ENCODE measurements around the gene SDSL.

SDSL gene

GRCh38 chr12:113475451-113476175, 53.4 kb downstream of the SDSL start:
- Histone ChIP-seq H3K4me1 (ENCODE audit: control insufficient read depth, insufficient read depth, low read length) (peaks cover 12% of the 10 kb centered on the region), H3K36me3 (ENCODE audit: control insufficient read depth, insufficient read depth, low read length) (no peaks in the 10 kb centered on the region), H3K9ac (ENCODE audit: low read depth, low read length) (no peak overlapping the region), H3K9me3 (ENCODE audit: control insufficient read depth, insufficient read depth, low read length) (no peaks in the 10 kb centered on the region), H3K4me3 (ENCODE audit: low read depth, low read length) (peak overlapping the region; percentile 32), H3K27me3 (ENCODE audit: control insufficient read depth, insufficient read depth, low read length) (peaks cover 92% of the 10 kb centered on the region)

- H3K4me3 ChIP-seq (ENCODE audit: low read depth, low read length) = peak overlapping the region; percentile 26
- no peak overlapping the region for H3K9ac ChIP-seq (ENCODE audit: low read depth, low read length)
- no peaks in the 10 kb centered on the region for H3K9me3 ChIP-seq (ENCODE audit: control insufficient read depth, insufficient read depth, low read length)
- H3K4me1 ChIP-seq (ENCODE audit: control insufficient read depth, insufficient read depth, low read length) = peaks cover 16% of the 10 kb centered on the region
- H3K27me3 ChIP-seq (ENCODE audit: control insufficient read depth, insufficient read depth, low read length) = peaks cover 92% of the 10 kb centered on the region
- no peaks in the 10 kb centered on the region for H3K36me3 ChIP-seq (ENCODE audit: control insufficient read depth, insufficient read depth, low read length)
These were observed 54.2 kb downstream of the SDSL start for GRCh38 chr12:113476176-113476986.

- H3K27me3 ChIP-seq (ENCODE audit: control insufficient read depth, insufficient read depth, low read length) = peaks cover 90% of the 10 kb centered on the region
- peak overlapping the region; percentile 46 for H3K4me3 ChIP-seq (ENCODE audit: low read depth, low read length)
- peaks cover 19% of the 10 kb centered on the region for H3K4me1 ChIP-seq (ENCODE audit: control insufficient read depth, insufficient read depth, low read length)
- no peak overlapping the region for H3K9ac ChIP-seq (ENCODE audit: low read depth, low read length)
- no peaks in the 10 kb centered on the region for H3K9me3 ChIP-seq (ENCODE audit: control insufficient read depth, insufficient read depth, low read length)
- no peaks in the 10 kb centered on the region for H3K36me3 ChIP-seq (ENCODE audit: control insufficient read depth, insufficient read depth, low read length)
These were observed 55.1 kb downstream of the SDSL start for GRCh38 chr12:113477171-113477841.

GRCh38 chr12:113477842-113478215, 55.6 kb downstream of the SDSL start:
- no peaks in the 10 kb centered on the region for H3K36me3 ChIP-seq (ENCODE audit: control insufficient read depth, insufficient read depth, low read length)
- H3K9ac ChIP-seq (ENCODE audit: low read depth, low read length) = no peak overlapping the region
- peaks cover 85% of the 10 kb centered on the region for H3K27me3 ChIP-seq (ENCODE audit: control insufficient read depth, insufficient read depth, low read length)
- H3K4me1 ChIP-seq (ENCODE audit: control insufficient read depth, insufficient read depth, low read length) = peaks cover 21% of the 10 kb centered on the region
- H3K4me3 ChIP-seq (ENCODE audit: low read depth, low read length) = peak overlapping the region; percentile 46
- no peaks in the 10 kb centered on the region for H3K9me3 ChIP-seq (ENCODE audit: control insufficient read depth, insufficient read depth, low read length)

- Histone ChIP-seq H3K36me3 (ENCODE audit: control insufficient read depth, insufficient read depth, low read length) (no peaks in the 10 kb centered on the region), H3K27me3 (ENCODE audit: control insufficient read depth, insufficient read depth, low read length) (peaks cover 85% of the 10 kb centered on the region), H3K9ac (ENCODE audit: low read depth, low read length) (no peak overlapping the region), H3K4me1 (ENCODE audit: control insufficient read depth, insufficient read depth, low read length) (peaks cover 18% of the 10 kb centered on the region), H3K9me3 (ENCODE audit: control insufficient read depth, insufficient read depth, low read length) (no peaks in the 10 kb centered on the region), H3K4me3 (ENCODE audit: low read depth, low read length) (peak overlapping the region; percentile 46)
These were observed 56.3 kb downstream of the SDSL start for GRCh38 chr12:113478351-113479011.

- no peaks in the 10 kb centered on the region for H3K36me3 ChIP-seq (ENCODE audit: control insufficient read depth, insufficient read depth, low read length)
- H3K9me3 ChIP-seq (ENCODE audit: control insufficient read depth, insufficient read depth, low read length) = no peaks in the 10 kb centered on the region
- peak overlapping the region; percentile 46 for H3K4me3 ChIP-seq (ENCODE audit: low read depth, low read length)
- H3K27me3 ChIP-seq (ENCODE audit: control insufficient read depth, insufficient read depth, low read length) = peaks cover 85% of the 10 kb centered on the region
- H3K9ac ChIP-seq (ENCODE audit: low read depth, low read length) = no peak overlapping the region
- H3K4me1 ChIP-seq (ENCODE audit: control insufficient read depth, insufficient read depth, low read length) = peaks cover 18% of the 10 kb centered on the region
These were observed 57.0 kb downstream of the SDSL start for GRCh38 chr12:113479216-113479589.

- Histone ChIP-seq H3K9me3 (ENCODE audit: control insufficient read depth, insufficient read depth, low read length) (no peaks in the 10 kb centered on the region), H3K36me3 (ENCODE audit: control insufficient read depth, insufficient read depth, low read length) (no peaks in the 10 kb centered on the region), H3K4me3 (ENCODE audit: low read depth, low read length) (peak overlapping the region; percentile 46), H3K27me3 (ENCODE audit: control insufficient read depth, insufficient read depth, low read length) (peaks cover 84% of the 10 kb centered on the region), H3K4me1 (ENCODE audit: control insufficient read depth, insufficient read depth, low read length) (peaks cover 18% of the 10 kb centered on the region), H3K9ac (ENCODE audit: low read depth, low read length) (no peak overlapping the region)
These were observed 57.6 kb downstream of the SDSL start for GRCh38 chr12:113479590-113480335.

GRCh38 chr12:113480336-113480971, 58.3 kb downstream of the SDSL start:
- no peaks in the 10 kb centered on the region for H3K9me3 ChIP-seq (ENCODE audit: control insufficient read depth, insufficient read depth, low read length)
- peaks cover 79% of the 10 kb centered on the region for H3K27me3 ChIP-seq (ENCODE audit: control insufficient read depth, insufficient read depth, low read length)
- H3K9ac ChIP-seq (ENCODE audit: low read depth, low read length) = no peak overlapping the region
- no peaks in the 10 kb centered on the region for H3K36me3 ChIP-seq (ENCODE audit: control insufficient read depth, insufficient read depth, low read length)
- peak overlapping the region; percentile 8 for H3K4me3 ChIP-seq (ENCODE audit: low read depth, low read length)
- peaks cover 22% of the 10 kb centered on the region for H3K4me1 ChIP-seq (ENCODE audit: control insufficient read depth, insufficient read depth, low read length)

- Histone ChIP-seq H3K27me3 (ENCODE audit: control insufficient read depth, insufficient read depth, low read length) (peaks cover 69% of the 10 kb centered on the region), H3K4me1 (ENCODE audit: control insufficient read depth, insufficient read depth, low read length) (peaks cover 22% of the 10 kb centered on the region), H3K9ac (ENCODE audit: low read depth, low read length) (no peak overlapping the region), H3K9me3 (ENCODE audit: control insufficient read depth, insufficient read depth, low read length) (no peaks in the 10 kb centered on the region), H3K36me3 (ENCODE audit: control insufficient read depth, insufficient read depth, low read length) (no peaks in the 10 kb centered on the region), H3K4me3 (ENCODE audit: low read depth, low read length) (no peak overlapping the region)
These were observed 60.2 kb downstream of the SDSL start for GRCh38 chr12:113482334-113482733.

- H3K36me3 ChIP-seq (ENCODE audit: control insufficient read depth, insufficient read depth, low read length) = no peaks in the 10 kb centered on the region
- peaks cover 48% of the 10 kb centered on the region for H3K27me3 ChIP-seq (ENCODE audit: control insufficient read depth, insufficient read depth, low read length)
- no peaks in the 10 kb centered on the region for H3K9me3 ChIP-seq (ENCODE audit: control insufficient read depth, insufficient read depth, low read length)
- H3K9ac ChIP-seq (ENCODE audit: low read depth, low read length) = no peak overlapping the region
- no peak overlapping the region for H3K4me3 ChIP-seq (ENCODE audit: low read depth, low read length)
- peaks cover 15% of the 10 kb centered on the region for H3K4me1 ChIP-seq (ENCODE audit: control insufficient read depth, insufficient read depth, low read length)
These were observed 63.1 kb downstream of the SDSL start for GRCh38 chr12:113485330-113485729.
